Endometrial microvascular endothelial cells (primary cell): Measurements from ENCODE around the gene AARSD1. TPM values are rescaled to one million over a fixed set of nuclear protein-coding genes. Genes with fewer than 3 reads are reported as not detected.

Experiments
- total RNA-seq: library from RNA; depleted of rRNA; stranded (reverse); fragments of >200 nt; gene quantifications from one replicate; pipeline ENCODE4 v1.2.3, GENCODE V29; 2015; ENCODE audit errors: inconsistent ontology term

The AARSD1 gene
- total RNA-seq, 1 donor from 2014 or later: 34.3 TPM

Other genes with a start within 250 kb of the AARSD1 start
- gene EZH1, start 219.4 kb downstream of the AARSD1 start, total RNA-seq: 13.5 TPM
- 2.8 TPM for gene RAMP2, start 203.2 kb downstream of the AARSD1 start, total RNA-seq
- 70.5 TPM for gene VPS25, start 191.0 kb downstream of the AARSD1 start, total RNA-seq
- gene WNK4, start 183.8 kb downstream of the AARSD1 start, total RNA-seq: 6.5 TPM
- gene COA3, start 165.8 kb downstream of the AARSD1 start, total RNA-seq: 79.3 TPM
- 0.37 TPM for gene CNTD1, start 165.6 kb downstream of the AARSD1 start, total RNA-seq
- 109 TPM for gene BECN1, start 140.2 kb downstream of the AARSD1 start, total RNA-seq
- gene PSME3, start 131.1 kb downstream of the AARSD1 start, total RNA-seq: 163 TPM
- gene AOC2, start 119.9 kb downstream of the AARSD1 start, total RNA-seq: 0.09 TPM
- gene AOC3, start 113.3 kb downstream of the AARSD1 start, total RNA-seq: not detected
- not detected for gene G6PC1, start 63.7 kb downstream of the AARSD1 start, total RNA-seq
- gene PTGES3L, start 15.6 kb upstream of the AARSD1 start, total RNA-seq: not detected
- gene RUNDC1, start 16.1 kb upstream of the AARSD1 start, total RNA-seq: 7.3 TPM
- gene RPL27, start 34.0 kb upstream of the AARSD1 start, total RNA-seq: 880 TPM
- 62.6 TPM for gene IFI35, start 42.3 kb upstream of the AARSD1 start, total RNA-seq
- 599 TPM for gene VAT1, start 57.9 kb upstream of the AARSD1 start, total RNA-seq
- under 0.01 TPM for gene RND2, start 60.8 kb upstream of the AARSD1 start, total RNA-seq
- 22.7 TPM for gene BRCA1, start 160.9 kb upstream of the AARSD1 start, total RNA-seq
- 53.6 TPM for gene NBR1, start 206.8 kb upstream of the AARSD1 start, total RNA-seq
- gene TMEM106A, start 247.4 kb upstream of the AARSD1 start, total RNA-seq: 6.1 TPM